Measurements from ENCODE around the gene MYL10. TPM values are rescaled to one million over a fixed set of nuclear protein-coding genes. Genes with fewer than 3 reads are reported as not detected.

Gene MYL10
- total RNA-seq, 4 donors from 2014 or later = 6.3 TPM; not detected in 3

DNA sequence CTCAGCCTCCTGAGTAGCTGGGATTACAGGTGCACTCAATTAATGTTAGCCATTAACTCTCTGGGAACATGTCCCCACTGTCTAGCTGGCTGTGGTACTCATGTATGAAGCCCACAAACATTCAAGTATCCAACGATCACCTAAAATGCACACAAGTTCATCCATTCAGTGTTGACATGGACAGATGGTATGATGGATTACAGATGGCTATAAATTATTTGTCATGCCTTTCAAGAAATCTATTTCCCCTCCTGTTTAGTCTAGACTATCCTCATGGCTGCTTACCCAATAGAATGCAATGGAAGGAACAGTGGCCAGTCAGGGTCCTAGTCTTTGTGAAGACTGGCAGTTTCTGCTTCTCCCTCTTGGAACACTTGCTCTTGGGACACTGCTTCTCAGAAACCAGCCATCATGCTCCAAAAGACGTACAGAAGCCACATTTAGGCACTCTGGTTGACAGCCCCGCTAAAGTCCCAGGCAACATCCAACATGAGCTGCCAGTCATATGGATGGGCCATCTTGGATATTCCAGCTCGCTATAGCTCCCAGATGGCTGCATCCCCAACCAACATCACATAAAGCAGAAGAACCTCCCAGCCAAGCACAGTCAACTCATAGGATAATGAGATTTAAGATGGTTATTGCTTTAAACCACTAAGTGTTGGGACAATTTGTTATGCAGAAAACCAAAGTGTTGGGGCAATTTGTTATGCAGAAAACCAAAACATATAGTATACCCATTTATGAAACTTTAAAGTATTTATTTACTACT lies 33.1 kb downstream of the MYL10 start:
- ATAC-seq (no peak), DNase-seq (no peak)
- H3K36me3 ChIP-seq = no peaks in the 10 kb centered on the region
- in situ Hi-C loops (cut with MboI; ENCODE audit: low sequenced_read_pairs in 4 of 4) = no loop called here
- intact Hi-C loops (cut with DNase I; ENCODE audit: low total_unique reads) = no loop called here
- no peak overlapping the region for H3K27ac ChIP-seq
- H3K27me3 ChIP-seq = no peaks in the 10 kb centered on the region
- no peaks in the 10 kb centered on the region for H3K4me1 ChIP-seq
- H3K4me3 ChIP-seq = no peak overlapping the region
- H3K9me3 ChIP-seq = no peaks in the 10 kb centered on the region
- TF ChIP-seq POLR2A (IDR thresholded peaks at IDR 0.05) = no peak
- TF ChIP-seq, protein P1, sequence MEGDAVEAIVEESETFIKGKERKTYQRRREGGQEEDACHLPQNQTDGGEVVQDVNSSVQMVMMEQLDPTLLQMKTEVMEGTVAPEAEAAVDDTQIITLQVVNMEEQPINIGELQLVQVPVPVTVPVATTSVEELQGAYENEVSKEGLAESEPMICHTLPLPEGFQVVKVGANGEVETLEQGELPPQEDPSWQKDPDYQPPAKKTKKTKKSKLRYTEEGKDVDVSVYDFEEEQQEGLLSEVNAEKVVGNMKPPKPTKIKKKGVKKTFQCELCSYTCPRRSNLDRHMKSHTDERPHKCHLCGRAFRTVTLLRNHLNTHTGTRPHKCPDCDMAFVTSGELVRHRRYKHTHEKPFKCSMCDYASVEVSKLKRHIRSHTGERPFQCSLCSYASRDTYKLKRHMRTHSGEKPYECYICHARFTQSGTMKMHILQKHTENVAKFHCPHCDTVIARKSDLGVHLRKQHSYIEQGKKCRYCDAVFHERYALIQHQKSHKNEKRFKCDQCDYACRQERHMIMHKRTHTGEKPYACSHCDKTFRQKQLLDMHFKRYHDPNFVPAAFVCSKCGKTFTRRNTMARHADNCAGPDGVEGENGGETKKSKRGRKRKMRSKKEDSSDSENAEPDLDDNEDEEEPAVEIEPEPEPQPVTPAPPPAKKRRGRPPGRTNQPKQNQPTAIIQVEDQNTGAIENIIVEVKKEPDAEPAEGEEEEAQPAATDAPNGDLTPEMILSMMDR (IDR thresholded peaks at IDR 0.05 in 4 of 5, conservative IDR thresholded peaks at IDR 0.05 in 1 of 5) = no peak

DNA sequence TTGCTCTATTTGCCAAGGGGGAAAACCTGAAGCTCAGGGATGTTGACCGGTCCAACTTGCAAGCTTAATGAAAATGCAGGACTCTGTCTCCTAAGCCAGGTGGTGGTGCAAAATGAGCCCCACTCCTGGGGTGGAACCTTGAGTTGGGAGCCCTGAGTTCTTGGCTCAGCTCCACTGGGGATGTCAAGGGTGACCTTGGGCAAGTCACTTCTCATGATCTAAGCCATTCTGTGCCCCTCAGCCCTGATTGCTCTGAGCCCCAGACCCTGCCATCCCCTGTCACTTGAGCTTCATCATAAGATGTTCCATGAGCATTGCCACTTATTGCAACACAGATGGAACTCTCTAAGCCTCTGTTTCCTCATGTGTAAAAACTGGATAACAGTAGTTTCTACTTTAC lies 33.9 kb downstream of the MYL10 start:
- DNase-seq = no peak
- in situ Hi-C loops (cut with MboI; ENCODE audit: low sequenced_read_pairs in 4 of 4) = no loop called here
- no peaks in the 10 kb centered on the region for H3K27me3 ChIP-seq
- TF ChIP-seq, protein P1 (IDR thresholded peaks at IDR 0.05 in 4 of 5, conservative IDR thresholded peaks at IDR 0.05 in 1 of 5) = no peak
- TF ChIP-seq POLR2A (IDR thresholded peaks at IDR 0.05) = no peak
- H3K36me3 ChIP-seq = no peaks in the 10 kb centered on the region
- intact Hi-C loops (cut with DNase I; ENCODE audit: low total_unique reads) = no loop called here
- no peaks in the 10 kb centered on the region for H3K4me1 ChIP-seq
- H3K4me3 ChIP-seq = no peak overlapping the region
- H3K27ac ChIP-seq = no peak overlapping the region
- ATAC-seq = no peak
- no peaks in the 10 kb centered on the region for H3K9me3 ChIP-seq

DNA sequence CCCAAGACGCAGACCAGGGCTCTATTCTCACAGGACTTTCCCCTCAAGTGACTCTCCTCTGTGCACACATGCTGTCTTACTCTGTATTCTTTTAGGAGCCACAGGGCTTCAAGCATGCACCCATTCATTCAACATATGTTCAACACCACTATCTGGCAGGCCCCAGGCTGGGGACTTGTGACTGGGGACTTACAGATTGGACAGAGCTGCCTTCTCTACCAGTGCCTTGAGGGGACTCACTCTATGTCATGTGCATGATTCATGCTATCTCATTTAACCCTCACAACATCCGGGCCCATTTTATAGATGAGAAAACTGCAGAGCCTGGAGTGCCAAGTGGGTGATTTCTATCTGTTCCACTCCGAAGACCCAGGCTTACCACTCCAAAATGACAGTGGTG lies 34.3 kb downstream of the MYL10 start:
- Histone ChIP-seq H3K27me3 (no peaks in the 10 kb centered on the region), H3K27ac (no peak overlapping the region), H3K4me1 (no peaks in the 10 kb centered on the region), H3K9me3 (no peaks in the 10 kb centered on the region), H3K36me3 (no peaks in the 10 kb centered on the region), H3K4me3 (no peak overlapping the region)
- no peak for TF ChIP-seq POLR2A (IDR thresholded peaks at IDR 0.05)
- TF ChIP-seq, protein P1 (IDR thresholded peaks at IDR 0.05 in 4 of 5, conservative IDR thresholded peaks at IDR 0.05 in 1 of 5) = no peak
- in situ Hi-C loops (cut with MboI; ENCODE audit: low sequenced_read_pairs in 4 of 4) = no loop called here
- ATAC-seq (no peak), DNase-seq (no peak)
- intact Hi-C loops (cut with DNase I; ENCODE audit: low total_unique reads) = no loop called here

DNA sequence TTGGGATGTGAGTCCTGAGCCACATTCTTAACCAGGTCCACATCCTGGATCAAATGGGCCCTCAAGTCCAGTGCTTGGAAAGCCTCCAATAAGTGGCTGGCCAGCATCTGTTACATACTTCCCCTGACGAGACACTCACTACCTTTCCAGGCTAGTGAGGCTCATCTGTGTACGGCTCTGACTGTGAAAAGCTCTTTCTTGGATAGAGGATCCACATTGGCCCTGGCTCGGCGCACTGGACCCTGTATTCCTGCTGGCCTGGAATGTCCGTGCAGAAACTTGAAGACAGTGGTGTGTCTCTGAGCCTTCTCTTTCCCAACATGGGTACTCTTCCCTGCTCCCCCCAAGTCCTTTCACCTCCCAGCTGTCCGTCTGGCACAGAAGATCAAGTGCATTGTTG lies 35.5 kb downstream of the MYL10 start:
- in situ Hi-C loops (cut with MboI; ENCODE audit: low sequenced_read_pairs in 4 of 4) (no loop called here), intact Hi-C loops (cut with DNase I; ENCODE audit: low total_unique reads) (no loop called here)
- Histone ChIP-seq H3K4me3 (no peak overlapping the region), H3K9me3 (no peaks in the 10 kb centered on the region), H3K4me1 (no peaks in the 10 kb centered on the region), H3K27ac (no peak overlapping the region), H3K27me3 (no peaks in the 10 kb centered on the region), H3K36me3 (no peaks in the 10 kb centered on the region)
- DNase-seq (no peak), ATAC-seq (no peak)
- no peak for TF ChIP-seq POLR2A (IDR thresholded peaks at IDR 0.05)
- TF ChIP-seq, protein P1 (IDR thresholded peaks at IDR 0.05 in 4 of 5, conservative IDR thresholded peaks at IDR 0.05 in 1 of 5) = no peak

DNA sequence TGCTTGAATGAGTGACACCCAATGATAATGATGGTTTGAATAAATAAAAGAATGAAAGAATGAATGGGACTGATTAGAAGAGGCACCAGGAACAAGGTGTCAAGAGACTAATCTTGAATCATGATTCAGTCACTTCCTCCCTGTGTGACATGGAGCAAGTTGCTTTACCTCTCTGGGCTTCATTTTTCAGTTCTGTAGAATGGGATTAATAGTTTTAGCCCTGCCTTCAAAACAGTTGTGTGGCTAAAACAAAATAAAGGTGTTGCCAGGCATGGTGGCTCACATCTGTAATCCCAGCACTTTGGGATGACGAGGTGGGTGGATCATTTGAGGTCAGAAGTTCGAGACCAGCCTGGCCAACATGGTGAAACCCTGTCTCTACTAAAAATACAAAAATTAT lies 37.6 kb downstream of the MYL10 start:
- intact Hi-C loops (cut with DNase I; ENCODE audit: low total_unique reads) = no loop called here
- no peaks in the 10 kb centered on the region for H3K4me1 ChIP-seq
- H3K36me3 ChIP-seq = no peaks in the 10 kb centered on the region
- H3K9me3 ChIP-seq = no peaks in the 10 kb centered on the region
- in situ Hi-C loops (cut with MboI; ENCODE audit: low sequenced_read_pairs in 4 of 4) = no loop called here
- no peak for ATAC-seq
- no peak overlapping the region for H3K4me3 ChIP-seq
- DNase-seq = no peak
- H3K27ac ChIP-seq = no peak overlapping the region
- no peaks in the 10 kb centered on the region for H3K27me3 ChIP-seq
- no peak for TF ChIP-seq POLR2A (IDR thresholded peaks at IDR 0.05)
- TF ChIP-seq, protein P1 (IDR thresholded peaks at IDR 0.05 in 4 of 5, conservative IDR thresholded peaks at IDR 0.05 in 1 of 5) = no peak
